Stimulated activated naive CD8-positive, alpha-beta T cell treated with anti-CD3 and anti-CD28 coated beads, Interleukin-15, amount 100 ng/mL, for 72 hours (primary cell): ENCODE data around the gene TMCO4.
"Not testable (repeated sequence)": the region's sequence is repeated elsewhere in the genome, so short reads cannot be mapped to it uniquely, and the experiment has no call there.

ENCODE experiments used
- ATAC-seq: fragments of 150-1000 bp; cut with Tn5 transposase; 2 replicates; pipeline ENCODE4 v1.10.0; 2021; ENCODE audit warnings: mild to moderate bottlenecking, moderate library complexity
- DNase-seq, 2 donors: peaks; one replicate each; pipeline ENCODE4 v3.0.0; 2021 to 2022
- H3K27ac Mint-ChIP-seq, 2 donors: one replicate each; pipeline ENCODE4 v1.8.0; 2022; ENCODE audit warnings: mild to moderate bottlenecking in 2 of 2, mixed read lengths in 2 of 2, moderate library complexity in 2 of 2
- H3K27me3 Mint-ChIP-seq: one replicate; pipeline ENCODE4 v1.8.0; 2022; ENCODE audit warnings: mixed read lengths
- H3K4me1 Mint-ChIP-seq: one replicate; pipeline ENCODE4 v1.8.0; 2022; ENCODE audit warnings: mild to moderate bottlenecking, mixed read lengths
- H3K4me3 Mint-ChIP-seq, 2 donors: one replicate each; pipeline ENCODE4 v1.8.0; 2022; ENCODE audit warnings: mild to moderate bottlenecking in 2 of 2, mixed read lengths in 2 of 2, moderate library complexity in 1 of 2
- H3K9me3 Mint-ChIP-seq, 2 donors: one replicate each; pipeline ENCODE4 v1.8.0; 2022; ENCODE audit warnings: mixed read lengths in 2 of 2

Gene TMCO4

GRCh38 chr1:19817160-19817559 lies 17.4 kb upstream of the TMCO4 start:
- no peaks in the 10 kb centered on the region for H3K4me1 Mint-ChIP-seq
- no peak overlapping the region for H3K27ac Mint-ChIP-seq
- DNase-seq (no peak), ATAC-seq (no peak)
- H3K27me3 Mint-ChIP-seq: no peaks in the 10 kb centered on the region
- H3K4me3 Mint-ChIP-seq: no peak overlapping the region
- no peaks in the 10 kb centered on the region for H3K9me3 Mint-ChIP-seq

DNA sequence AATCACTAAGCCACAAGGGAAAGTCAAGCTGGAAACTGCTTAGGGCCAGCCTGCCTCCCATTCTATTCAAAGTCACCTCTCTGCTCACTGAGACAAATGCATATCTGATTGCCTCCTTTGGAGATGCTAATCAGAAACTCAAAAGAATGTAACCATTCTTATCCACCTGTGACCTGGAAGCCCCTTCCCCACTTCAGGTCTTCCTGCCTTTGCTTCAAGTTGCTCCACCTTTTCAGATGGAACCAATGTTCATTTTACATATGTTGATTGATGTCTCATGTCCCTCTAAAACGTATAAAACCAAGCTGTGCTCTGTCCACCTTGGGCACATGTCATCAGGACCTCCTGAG lies 17.0 kb upstream of the TMCO4 start:
- H3K4me3 Mint-ChIP-seq, ATAC-seq, H3K27ac Mint-ChIP-seq, H3K27me3 Mint-ChIP-seq, H3K4me1 Mint-ChIP-seq, H3K9me3 Mint-ChIP-seq, DNase-seq: not testable (repeated sequence)

- Mint-ChIP-seq H3K4me3 (no peak overlapping the region), H3K27me3 (no peaks in the 10 kb centered on the region), H3K27ac (no peak overlapping the region), H3K4me1 (no peaks in the 10 kb centered on the region), H3K9me3 (no peaks in the 10 kb centered on the region)
- DNase-seq (no peak), ATAC-seq (no peak)
Measured at GRCh38 chr1:19815801-19816736, 16.4 kb upstream of the TMCO4 start.

DNA sequence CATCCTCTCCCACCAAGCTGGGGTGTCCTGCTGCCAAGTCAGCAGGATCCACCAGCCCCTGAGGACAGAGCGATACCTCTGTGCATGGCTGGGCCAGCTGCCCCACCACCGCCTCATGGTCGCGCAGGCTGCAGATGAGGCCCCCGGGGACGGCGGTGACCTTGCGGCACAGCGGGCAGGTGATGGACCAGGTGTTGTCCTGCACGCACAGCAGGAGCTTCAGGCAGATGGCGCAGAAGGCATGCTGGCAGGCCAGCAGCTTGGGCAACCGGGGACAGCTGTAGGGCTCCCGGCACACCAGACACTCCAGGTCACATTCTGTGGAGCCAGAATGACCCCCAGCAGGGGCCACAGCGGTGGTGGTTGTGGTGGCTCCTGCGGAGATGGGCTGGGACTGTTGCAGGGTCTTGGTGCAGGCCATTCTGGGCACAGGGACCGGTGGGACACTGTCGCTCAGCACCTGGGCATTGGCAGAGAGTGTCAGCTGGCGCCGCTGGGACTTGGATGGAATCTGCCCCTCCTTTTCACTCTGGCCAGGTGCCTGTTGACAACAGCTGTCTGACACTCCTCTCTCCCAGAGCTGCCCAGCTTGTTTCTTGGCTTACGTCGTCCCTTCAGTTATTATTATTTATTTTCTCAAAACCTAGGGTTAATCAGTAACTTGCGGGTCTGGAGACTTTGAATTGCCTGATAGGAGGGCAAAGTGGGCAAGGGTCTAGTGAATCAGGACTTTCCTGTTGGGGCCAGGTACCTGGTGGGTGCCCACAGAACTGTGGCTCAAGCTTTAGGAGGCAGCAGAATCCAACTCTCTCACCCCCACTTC lies 15.2 kb upstream of the TMCO4 start, which contains the start of gene RNF186:
RNF186 (minus strand) TSS at position 603 of the 823 bp plus-strand sequence; CDS start at position 421, 182 bp downstream.
- H3K27ac Mint-ChIP-seq: no peak within 1 kb of the TSS
- DNase-seq (no peak), ATAC-seq (no peak)
- H3K27me3 Mint-ChIP-seq: no peaks in the 10 kb centered on the region
- H3K9me3 Mint-ChIP-seq: no peaks in the 10 kb centered on the region
- no peaks in the 10 kb centered on the region for H3K4me1 Mint-ChIP-seq
- H3K4me3 Mint-ChIP-seq: no peak within 1 kb of the TSS

GRCh38 chr1:19814244-19814661 lies 14.5 kb upstream of the TMCO4 start:
- no peaks in the 10 kb centered on the region for H3K4me1 Mint-ChIP-seq
- ATAC-seq (no peak), DNase-seq (no peak)
- no peak overlapping the region for H3K4me3 Mint-ChIP-seq
- H3K9me3 Mint-ChIP-seq: no peaks in the 10 kb centered on the region
- no peak overlapping the region for H3K27ac Mint-ChIP-seq
- no peaks in the 10 kb centered on the region for H3K27me3 Mint-ChIP-seq

DNA sequence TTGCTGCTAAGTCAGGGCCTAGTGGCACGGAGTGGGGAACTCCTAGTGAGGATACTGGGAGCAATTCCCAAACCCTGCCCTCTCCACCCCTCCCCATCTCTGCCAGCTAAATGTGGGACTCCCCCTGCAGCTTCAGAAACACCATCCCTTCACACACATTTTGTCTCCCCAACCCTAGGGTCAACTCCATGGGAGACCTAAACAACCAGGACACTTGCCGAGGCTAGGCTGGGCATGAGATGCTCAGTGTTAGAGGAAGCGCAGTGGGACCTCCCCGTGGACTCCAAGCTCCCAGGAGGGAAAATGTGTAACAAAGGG lies 13.9 kb upstream of the TMCO4 start:
- no peak overlapping the region for H3K27ac Mint-ChIP-seq
- DNase-seq (no peak), ATAC-seq (no peak)
- no peak overlapping the region for H3K4me3 Mint-ChIP-seq
- no peaks in the 10 kb centered on the region for H3K4me1 Mint-ChIP-seq
- no peaks in the 10 kb centered on the region for H3K9me3 Mint-ChIP-seq
- no peaks in the 10 kb centered on the region for H3K27me3 Mint-ChIP-seq

- DNase-seq: no peak
- H3K4me3 Mint-ChIP-seq: no peak overlapping the region
- no peak overlapping the region for H3K27ac Mint-ChIP-seq
- ATAC-seq: no peak
- H3K9me3 Mint-ChIP-seq: no peaks in the 10 kb centered on the region
- H3K27me3 Mint-ChIP-seq: no peaks in the 10 kb centered on the region
- no peaks in the 10 kb centered on the region for H3K4me1 Mint-ChIP-seq
Measured at GRCh38 chr1:19812875-19813642, 13.3 kb upstream of the TMCO4 start.

GRCh38 chr1:19811206-19811851 lies 11.6 kb upstream of the TMCO4 start:
- ATAC-seq: peak; percentile 78
- no peaks in the 10 kb centered on the region for H3K27me3 Mint-ChIP-seq
- DNase-seq: peak; percentile 31 to 62
- H3K27ac Mint-ChIP-seq: peak overlapping the region in 1 of 2 donors; percentile 9
- no peak overlapping the region for H3K4me3 Mint-ChIP-seq
- H3K4me1 Mint-ChIP-seq: no peaks in the 10 kb centered on the region
- no peaks in the 10 kb centered on the region for H3K9me3 Mint-ChIP-seq

GRCh38 chr1:19809044-19809750 lies 9.5 kb upstream of the TMCO4 start:
- no peak overlapping the region for H3K4me3 Mint-ChIP-seq
- H3K9me3 Mint-ChIP-seq: no peaks in the 10 kb centered on the region
- no peaks in the 10 kb centered on the region for H3K4me1 Mint-ChIP-seq
- H3K27me3 Mint-ChIP-seq: no peaks in the 10 kb centered on the region
- ATAC-seq (no peak), DNase-seq (no peak)
- H3K27ac Mint-ChIP-seq: no peak overlapping the region

DNA sequence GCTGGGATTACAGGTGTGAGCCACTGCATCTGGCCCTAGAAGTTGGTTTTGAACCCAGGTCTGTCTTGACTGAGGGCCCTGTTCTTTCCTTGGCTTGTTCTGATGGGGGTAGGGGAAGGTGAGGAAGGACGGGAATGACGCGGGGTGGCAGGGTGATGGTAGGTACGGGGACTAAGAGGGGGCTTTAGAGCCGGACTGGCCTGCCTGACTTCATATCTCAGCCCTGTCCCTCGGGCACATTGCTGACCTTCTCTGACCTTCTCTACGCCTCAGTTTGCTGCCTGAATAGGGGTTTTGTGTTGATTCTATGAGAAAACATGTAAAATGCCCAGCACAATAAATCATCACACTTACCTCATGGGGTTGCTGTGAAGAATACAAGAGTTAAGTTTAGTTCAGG lies 8.6 kb upstream of the TMCO4 start:
- Mint-ChIP-seq H3K9me3 (no peaks in the 10 kb centered on the region), H3K27ac (no peak overlapping the region), H3K4me3 (no peak overlapping the region), H3K4me1 (no peaks in the 10 kb centered on the region), H3K27me3 (no peaks in the 10 kb centered on the region)
- DNase-seq (no peak), ATAC-seq (no peak)

DNA sequence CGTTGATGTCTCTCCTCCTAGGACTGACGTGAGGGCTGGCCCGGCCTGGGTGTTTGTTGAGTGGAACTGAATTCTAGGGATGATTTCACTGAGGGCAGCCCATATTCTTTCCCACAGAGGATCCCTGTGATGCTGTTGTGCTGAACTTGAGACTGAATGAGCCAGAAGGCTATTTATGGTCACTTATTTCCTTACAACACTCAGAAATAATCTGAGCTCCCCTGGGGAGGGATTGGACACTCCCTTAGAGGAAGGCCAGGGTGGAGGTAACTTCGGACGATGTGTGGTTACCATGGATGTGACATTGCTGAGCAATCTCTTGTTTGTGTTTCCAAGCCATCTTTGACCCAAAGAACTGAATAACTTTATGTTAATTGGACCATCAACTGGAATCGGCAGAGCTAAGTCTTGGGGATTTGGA lies 5.1 kb upstream of the TMCO4 start:
- H3K27ac Mint-ChIP-seq: no peak overlapping the region
- no peaks in the 10 kb centered on the region for H3K27me3 Mint-ChIP-seq
- H3K4me1 Mint-ChIP-seq: peaks cover 15% of the 10 kb centered on the region
- ATAC-seq (no peak), DNase-seq (no peak)
- no peak overlapping the region for H3K4me3 Mint-ChIP-seq
- H3K9me3 Mint-ChIP-seq: no peaks in the 10 kb centered on the region

DNA sequence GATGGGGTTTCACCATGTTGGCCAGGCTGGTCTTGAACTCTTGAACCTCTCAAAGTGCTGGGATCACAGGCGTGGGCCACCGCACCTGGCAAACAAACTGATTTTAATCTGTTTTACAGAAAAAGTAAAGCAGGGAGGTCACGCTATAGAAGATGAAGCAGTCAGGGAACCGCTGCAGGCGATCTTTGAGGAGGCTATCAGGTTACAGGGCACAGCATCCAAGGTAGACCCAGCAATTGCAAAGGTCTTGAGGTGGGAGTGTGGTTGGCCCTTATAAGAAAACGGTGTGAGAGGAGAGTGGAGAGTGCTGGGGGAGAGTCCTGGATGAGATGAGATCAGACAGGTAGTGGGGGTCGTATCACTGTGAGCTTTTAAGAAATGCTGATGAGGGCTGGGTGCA lies 2.6 kb upstream of the TMCO4 start:
- no peaks in the 10 kb centered on the region for H3K9me3 Mint-ChIP-seq
- H3K4me1 Mint-ChIP-seq: peaks cover 37% of the 10 kb centered on the region
- DNase-seq (no peak), ATAC-seq (no peak)
- no peaks in the 10 kb centered on the region for H3K27me3 Mint-ChIP-seq
- H3K4me3 Mint-ChIP-seq: no peak overlapping the region
- no peak overlapping the region for H3K27ac Mint-ChIP-seq

DNA sequence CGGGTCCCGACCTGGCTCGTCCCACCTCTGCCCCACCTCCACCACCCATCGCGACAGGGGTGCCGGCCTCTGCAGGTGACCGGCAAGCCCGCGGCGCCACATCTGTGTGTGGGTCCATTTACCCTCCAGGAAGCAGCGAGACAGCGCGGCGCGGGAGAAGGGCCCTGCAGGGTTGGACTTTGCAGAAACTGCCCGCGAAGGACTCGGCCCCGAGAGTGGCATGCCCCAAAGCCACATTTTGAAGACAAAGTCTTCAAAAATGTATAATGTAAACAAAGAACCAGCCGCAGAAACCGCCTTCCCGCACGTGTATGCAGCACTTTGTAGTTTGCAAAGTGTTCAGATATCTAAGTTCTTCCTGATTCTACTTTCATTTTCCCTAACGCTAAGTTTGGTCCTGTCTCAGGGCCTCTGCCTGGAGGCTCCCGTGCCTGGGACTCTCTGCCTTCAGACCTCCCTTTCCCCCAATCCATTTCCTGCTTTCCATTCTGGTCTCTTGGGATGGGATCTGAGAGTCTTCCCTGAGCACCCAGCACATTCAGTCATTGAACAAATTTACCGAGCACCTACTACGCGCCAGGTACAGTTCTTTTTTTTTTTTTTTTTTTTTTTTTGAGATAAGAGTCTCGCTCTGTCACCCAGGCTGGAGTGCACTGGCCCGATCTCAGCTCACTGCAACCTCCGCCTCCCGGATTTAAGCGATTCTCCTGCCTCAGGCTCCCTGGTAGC lies 524 bp upstream of the TMCO4 start:
- Mint-ChIP-seq H3K27ac (peak overlapping the region; percentile 90 to 99), H3K9me3 (no peaks in the 10 kb centered on the region), H3K4me1 (peaks cover 44% of the 10 kb centered on the region), H3K4me3 (peak overlapping the region; percentile 86 to 96), H3K27me3 (no peaks in the 10 kb centered on the region)
- DNase-seq: peak; percentile 49 to 64
- ATAC-seq: peak; percentile 71
